ENCODE results near the gene SNPH.
"Not testable (repeated sequence)": the region's sequence is repeated elsewhere in the genome, so short reads cannot be mapped to it uniquely, and the experiment has no call there.

Gene SNPH

DNA sequence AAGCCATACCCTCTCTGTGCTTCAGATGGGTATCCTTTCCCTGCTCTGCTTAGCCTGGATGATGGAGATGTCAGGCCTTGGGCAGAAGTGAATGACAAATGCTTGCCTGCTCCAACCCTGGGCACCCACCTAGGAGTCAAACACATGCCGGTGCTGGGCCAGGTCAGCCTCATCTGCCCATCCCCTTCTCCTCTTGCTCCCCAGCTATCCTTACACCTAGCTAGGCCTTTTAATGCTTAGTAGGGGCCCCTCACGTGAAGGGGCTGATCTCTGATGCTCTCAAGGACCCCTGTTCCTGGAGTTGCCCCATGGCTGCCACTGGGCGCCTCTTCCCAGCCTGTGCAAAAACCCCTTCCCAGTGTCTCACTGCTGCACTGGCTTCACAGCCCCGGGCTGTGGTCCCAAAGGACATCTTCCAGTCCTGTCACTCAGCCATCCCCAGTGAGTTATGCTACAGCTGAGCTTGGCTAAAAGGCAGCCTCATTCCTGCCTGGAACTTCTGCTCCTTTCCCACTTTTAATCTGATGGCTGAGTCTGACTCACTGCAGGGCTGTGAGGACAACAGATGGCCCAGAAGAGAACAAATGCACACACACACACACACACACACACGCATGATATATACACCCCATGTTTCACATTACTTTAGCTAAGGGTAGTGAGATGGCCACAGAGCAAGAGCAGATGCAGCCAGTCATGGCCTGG, 75.6 kb downstream of the SNPH start:
- DNase-seq (ENCODE audit: low spot score) = no peak

DNA sequence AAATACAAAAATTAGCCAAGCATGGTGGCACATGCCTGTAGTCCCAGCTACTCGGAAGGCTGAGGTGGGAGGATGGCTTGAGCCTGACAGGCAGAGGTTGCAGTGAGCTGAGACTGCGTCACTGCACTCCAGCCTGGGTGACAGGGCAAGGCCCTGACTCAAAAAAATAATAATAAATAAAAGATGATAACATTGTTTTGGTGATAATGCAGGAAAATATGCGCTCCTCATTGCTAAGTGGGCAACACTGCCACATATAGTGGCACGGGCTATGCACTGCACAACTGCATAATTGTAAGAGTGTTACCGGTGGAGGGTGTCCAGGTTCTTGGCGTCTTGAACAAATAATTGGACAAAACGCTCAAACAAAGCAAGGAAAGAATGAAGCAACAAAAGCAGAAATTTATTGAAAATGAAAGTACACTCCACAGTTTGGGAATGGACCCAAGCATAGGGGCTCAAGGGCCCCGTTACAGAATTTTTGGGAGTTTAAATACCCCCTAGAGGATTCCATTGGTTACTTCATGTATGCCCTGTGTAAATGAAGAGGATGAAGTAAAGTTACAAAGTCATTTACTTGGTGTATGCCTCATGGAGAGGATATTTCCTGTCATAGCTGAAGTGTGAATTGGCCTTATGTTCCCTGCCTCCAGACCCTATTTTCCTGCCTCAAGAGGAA, 77.5 kb downstream of the SNPH start:
- not testable (repeated sequence) for DNase-seq (ENCODE audit: low spot score)

DNA sequence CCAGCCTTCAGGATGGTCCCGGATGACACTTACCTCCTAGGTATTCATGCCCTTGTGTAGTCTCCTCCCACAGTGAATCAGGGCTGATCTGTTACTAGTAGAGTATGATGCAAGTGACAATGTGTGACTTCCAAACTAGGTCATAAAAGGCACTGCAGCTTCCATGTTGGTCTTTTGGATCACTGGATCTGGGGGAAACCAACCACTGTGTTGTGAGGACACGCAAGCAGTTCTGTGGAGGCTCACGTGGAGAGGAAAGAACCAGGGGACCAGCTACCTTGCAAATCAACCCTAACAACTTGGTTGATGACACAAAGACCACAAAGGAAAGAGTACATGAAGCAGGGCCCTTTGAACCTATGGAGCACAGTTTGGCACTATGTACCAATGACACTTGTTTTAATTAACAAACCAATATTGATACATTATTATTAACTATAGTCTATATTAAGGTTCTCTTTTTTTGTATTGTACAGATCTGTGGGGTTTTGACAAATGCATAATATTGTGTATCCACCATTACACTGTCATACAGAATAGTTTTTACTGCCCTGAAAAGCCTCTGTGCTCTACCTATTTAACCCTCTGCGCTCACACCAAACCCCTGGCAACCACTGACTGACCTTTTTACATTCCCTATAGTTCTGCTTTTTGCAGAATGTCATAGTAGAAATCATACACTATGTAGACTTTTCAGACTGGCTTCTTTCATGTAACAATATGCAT, 79.1 kb downstream of the SNPH start:
- no peak for DNase-seq (ENCODE audit: low spot score)

DNA sequence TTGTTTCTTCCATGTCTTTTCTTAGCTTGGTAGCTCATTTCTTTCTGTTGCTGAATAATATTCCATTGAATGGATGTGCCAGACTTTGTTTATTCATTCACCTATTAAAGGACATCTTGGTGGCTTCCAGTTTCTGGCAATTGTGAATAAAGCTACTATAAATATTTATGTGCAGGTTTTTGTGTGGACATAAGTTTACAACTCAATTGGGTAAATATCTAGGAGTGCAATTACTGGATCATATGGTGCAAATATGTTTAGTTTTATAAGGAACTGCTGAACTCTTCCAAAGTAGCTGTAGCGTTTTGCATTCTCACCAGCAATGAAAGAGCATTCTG, 79.6 kb downstream of the SNPH start:
- no peak for DNase-seq (ENCODE audit: low spot score)

DNA sequence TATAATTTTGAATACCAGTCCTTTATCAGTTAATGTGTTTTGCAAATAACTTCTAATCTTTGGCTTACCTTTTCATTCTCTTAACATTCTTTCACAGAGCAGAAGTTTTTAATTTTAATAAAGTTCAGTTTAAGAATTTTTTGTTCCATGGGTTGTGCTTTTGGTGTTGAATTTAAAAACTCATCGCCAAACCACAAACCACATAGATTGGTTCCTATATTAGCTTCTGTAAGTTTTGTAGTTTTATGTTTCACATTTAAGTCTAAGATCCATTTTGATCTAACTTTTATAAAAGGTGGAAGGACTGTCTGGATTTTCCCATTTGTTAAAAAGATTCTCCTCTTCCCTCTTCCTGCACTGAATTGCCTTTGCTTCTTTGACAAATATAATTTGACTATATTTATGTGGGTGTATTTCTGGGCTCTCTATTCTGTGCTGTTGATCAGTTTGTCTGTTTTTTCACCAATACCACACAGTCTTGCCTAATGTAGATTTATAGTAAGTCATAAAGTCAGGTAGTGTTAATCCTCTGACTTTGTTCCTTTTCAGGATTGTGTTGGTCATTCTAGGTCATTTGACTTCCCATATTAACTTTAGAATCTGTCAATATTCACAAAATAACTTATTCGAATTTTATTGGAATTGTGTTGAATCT, 80.3 kb downstream of the SNPH start:
- DNase-seq (ENCODE audit: low spot score) = no peak

DNA sequence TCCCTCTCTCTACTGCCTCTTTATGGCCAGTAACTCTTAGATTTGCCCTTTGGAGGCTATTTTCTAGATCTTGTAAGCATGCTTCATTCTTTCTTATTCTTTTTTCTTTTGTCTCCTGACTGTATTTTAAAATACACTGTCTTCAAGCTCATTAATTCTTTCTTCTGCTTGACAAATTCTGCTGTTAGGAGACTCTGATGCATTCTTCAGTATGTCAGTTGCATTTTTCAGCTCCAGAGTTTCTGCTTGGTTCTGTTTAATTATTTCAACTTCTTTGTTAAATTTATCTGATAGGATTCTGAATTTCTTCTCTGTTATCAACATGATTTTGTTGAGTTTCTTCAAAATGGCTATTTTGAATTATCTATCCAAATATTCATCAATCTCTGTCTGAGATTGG, 87.9 kb downstream of the SNPH start:
- no peak for DNase-seq (ENCODE audit: low spot score)

DNA sequence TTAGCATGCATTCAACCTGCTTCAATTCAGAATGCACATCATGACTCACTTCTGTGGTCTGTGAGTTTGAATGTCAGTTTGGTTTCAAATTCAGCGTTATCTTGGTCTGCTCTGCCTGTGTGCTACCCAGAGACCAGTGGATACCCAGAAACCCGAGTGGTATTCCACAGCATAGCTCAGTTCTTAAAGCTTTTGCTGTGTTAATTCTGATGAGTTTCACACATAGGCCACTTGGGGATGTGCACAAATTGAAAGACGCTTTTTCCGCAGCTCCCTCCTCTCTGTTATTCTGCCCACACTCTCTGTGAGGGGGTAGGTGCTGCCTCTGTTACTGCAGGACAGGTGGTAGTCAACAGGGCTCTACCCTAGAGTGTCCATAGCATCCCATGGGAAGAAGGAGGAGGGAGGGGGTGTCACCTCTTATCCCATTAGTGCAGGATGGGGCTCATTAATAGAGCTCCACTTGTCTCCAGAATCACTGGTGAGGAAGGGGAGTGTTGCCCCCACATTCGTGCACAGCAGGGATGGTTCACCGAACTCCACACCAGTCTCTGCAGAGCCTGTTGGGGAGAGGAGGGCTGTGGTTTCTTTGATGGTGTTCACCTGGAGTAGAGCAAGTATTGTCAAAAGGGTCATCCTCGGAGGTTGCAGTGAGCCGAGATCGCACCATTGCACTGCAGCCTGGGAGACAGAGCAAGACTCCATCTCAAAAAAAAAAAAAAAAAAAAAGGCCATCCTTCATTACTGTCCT, 92.0 kb downstream of the SNPH start:
- no peak for DNase-seq (ENCODE audit: low spot score)
